Astrocyte of the spinal cord (primary cell): ENCODE measurements around the gene NSDHL.

Experiments
- DNase-seq: peaks from one replicate; pipeline ENCODE4 v3.0.0; 2011; ENCODE audit warnings: low read depth, low spot score
- H3K4me3 ChIP-seq: 2 replicates; pipeline ENCODE4 v1.5.1; 2011; ENCODE audit warnings: low read depth, mild to moderate bottlenecking, low read length, moderate library complexity
- CTCF ChIP-seq: IDR thresholded peaks from 2 replicates; pipeline ENCODE4 v1.5.1; 2012; ENCODE audit warnings: low read depth, mild to moderate bottlenecking, low read length, inconsistent platforms
- in situ Hi-C: cut with HindIII; loops from 2 replicates; pipeline ENCODE4 v1.10.0; 2017; ENCODE audit warnings: low sequenced_read_pairs

The NSDHL gene

GRCh38 chrX:152897222-152898131 is 66.6 kb downstream of the NSDHL start, which contains the start of gene ZNF185:
ZNF185 (plus strand) TSS chrX:152898067; CDS start chrX:152914490, 16,423 bp downstream.
- in situ Hi-C loops = no loop called here
- no peak for TF ChIP-seq CTCF
- H3K4me3 ChIP-seq = peak within 1 kb of the TSS; percentile 39
- DNase-seq = peak; percentile 40

GRCh38 chrX:152898442-152898841 is 67.6 kb downstream of the NSDHL start:
- peak overlapping the region; percentile 39 for H3K4me3 ChIP-seq
- no peak for TF ChIP-seq CTCF
- in situ Hi-C loops = no loop called here
- DNase-seq = no peak

- no peak overlapping the region for H3K4me3 ChIP-seq
- no peak for DNase-seq
- TF ChIP-seq CTCF = no peak
- in situ Hi-C loops = no loop called here
These were observed 68.4 kb downstream of the NSDHL start for GRCh38 chrX:152899111-152899873.

- in situ Hi-C loops = no loop called here
- H3K4me3 ChIP-seq = no peak overlapping the region
- no peak for DNase-seq
- no peak for TF ChIP-seq CTCF
These were observed 69.2 kb downstream of the NSDHL start for GRCh38 chrX:152899874-152900719.

GRCh38 chrX:152900937-152901445 is 70.1 kb downstream of the NSDHL start:
- H3K4me3 ChIP-seq = no peak overlapping the region
- no peak for DNase-seq
- no peak for TF ChIP-seq CTCF
- in situ Hi-C loops = no loop called here
